HCT116 (cell line): ENCODE measurements around the gene DGKE. TPM values are rescaled to one million over a fixed set of nuclear protein-coding genes. Genes with fewer than 3 reads are reported as not detected.
A peak's percentile ranks its signal among the peaks of the same experiment; 100 is the strongest.

ENCODE experiments used
- ATAC-seq: fragments of 200-7000 bp; cut with Tn5 transposase; 2 replicates; pipeline ENCODE4 v1.9.1; 2020; ENCODE audit warnings: mild to moderate bottlenecking, moderate library complexity
- BruUV-seq: library from RNA; stranded (reverse); fragments of 400-500 nt; replicated peaks from 2 replicates; lab custom pipeline; 2021; lab: Mats Ljungman, UMichigan
- CTCF ChIA-PET: fragments of 300-600 bp; sonication (Branson Sonifier 250); formaldehyde crosslinking; loops from one replicate; lab custom pipeline; 2021; ENCODE audit warnings: antibody characterized with exemption; lab: Charles Lee
- POLR2A ChIA-PET: fragments of 300-600, 350-600 bp; sonication (Branson Sonifier 250); formaldehyde crosslinking; loops from one replicate; lab custom pipeline; 2021; ENCODE audit warnings: antibody characterized with exemption; lab: Charles Lee
- RAD21 ChIA-PET, 2 experiments: fragments of 300-600 bp; sonication (Branson Sonifier 250); formaldehyde crosslinking; loops; one replicate each; lab custom pipeline; 2023; ENCODE audit warnings: low total read pairs in 2 of 2; ENCODE audit not compliant: uncharacterized antibody in 2 of 2, unreplicated experiment in 2 of 2, low non-redundant PET in 1 of 2; lab: Charles Lee
- DNase-seq: peaks from one replicate; pipeline ENCODE4 v3.0.0-alpha.2; 2010; ENCODE audit warnings: low read depth, low spot score
- H2AFZ ChIP-seq: fragments of 200-600 bp; shearing (Covaris generic), sonication (generic); 2 replicates; pipeline ENCODE4 v1.6.1; 2017; ENCODE audit warnings: low read depth, mixed run types, mixed read lengths, antibody characterized with exemption, low read length; ENCODE audit not compliant: poor library complexity, severe bottlenecking
- H3K27ac ChIP-seq: 2 replicates; pipeline ENCODE4 v1.5.1; 2012; ENCODE audit warnings: low read depth, low read length
- H3K27me3 ChIP-seq: fragments of 200-600 bp; sonication (generic); 2 replicates; pipeline ENCODE4 v1.6.1; 2016; ENCODE audit warnings: mixed run types, low read length, mixed read lengths; ENCODE audit not compliant: insufficient read depth
- H3K36me3 ChIP-seq, 2 experiments: fragments of 200-500 bp in 1 of 2; fragments of 200-600 bp in 1 of 2; sonication (Bioruptor generic) in 1 of 2; sonication (generic) in 1 of 2; 2 replicates each; pipeline versions ENCODE4 v1.5.1 to v1.6.1; 2014 to 2016; ENCODE audit warnings: low read length in 2 of 2, inconsistent platforms in 1 of 2, mixed read lengths in 1 of 2, mixed run types in 1 of 2; ENCODE audit not compliant: insufficient read depth in 2 of 2, control insufficient read depth in 1 of 2
- H3K4me1 ChIP-seq, 2 experiments: fragments of 200-600 bp in 1 of 2; sonication (generic) in 1 of 2; 2 replicates each; pipeline versions ENCODE4 v1.5.1 to v1.6.1; 2012 to 2017; ENCODE audit warnings: low read length in 2 of 2, inconsistent platforms in 1 of 2, mild to moderate bottlenecking in 1 of 2, mixed read lengths in 1 of 2, mixed run types in 1 of 2, moderate library complexity in 1 of 2; ENCODE audit not compliant: insufficient read depth in 2 of 2, control insufficient read depth in 1 of 2
- H3K4me2 ChIP-seq: fragments of 200-600 bp; sonication (generic); 2 replicates; pipeline ENCODE4 v1.6.1; 2017; ENCODE audit warnings: mixed run types, low read length, mixed read lengths
- H3K4me3 ChIP-seq, 2 experiments: fragments of 200-600 bp in 1 of 2; sonication (generic) in 1 of 2; replicated peaks in 1 of 2; 2 replicates each; pipeline ENCODE4 v1.5.1; 2011 to 2016; ENCODE audit warnings: low read length in 2 of 2, control low read depth in 1 of 2, low read depth in 1 of 2, mild to moderate bottlenecking in 1 of 2, mixed read lengths in 1 of 2, mixed run types in 1 of 2
- H3K79me2 ChIP-seq: fragments of 200-600 bp; sonication (generic); 2 replicates; pipeline ENCODE4 v1.6.1; 2017; ENCODE audit warnings: mild to moderate bottlenecking, mixed run types, low read length, moderate library complexity, mixed read lengths; ENCODE audit not compliant: insufficient read depth
- H3K9ac ChIP-seq: fragments of 200-600 bp; sonication (generic); 2 replicates; pipeline ENCODE4 v1.6.1; 2016; ENCODE audit warnings: low read length, mixed read lengths
- H3K9me2 ChIP-seq: fragments of 200-600 bp; sonication (generic), shearing (Covaris generic); 2 replicates; pipeline ENCODE4 v1.6.1; 2017; ENCODE audit warnings: mixed run types, mild to moderate bottlenecking, moderate library complexity; ENCODE audit not compliant: insufficient read depth
- H3K9me3 ChIP-seq, 2 experiments: fragments of 200-500 bp in 1 of 2; fragments of 200-600 bp in 1 of 2; sonication (Bioruptor generic) in 1 of 2; sonication (generic) in 1 of 2; 2 replicates each; pipeline ENCODE4 v1.6.1; 2014 to 2017; ENCODE audit warnings: low read length in 2 of 2, mixed read lengths in 2 of 2, inconsistent platforms in 1 of 2, low read depth in 1 of 2, mild to moderate bottlenecking in 1 of 2, mixed run types in 1 of 2, moderate library complexity in 1 of 2; ENCODE audit not compliant: control insufficient read depth in 1 of 2, insufficient read depth in 1 of 2
- H4K20me1 ChIP-seq: fragments of 200-600 bp; sonication (generic), shearing (Covaris generic); 2 replicates; pipeline ENCODE4 v1.6.1; 2017; ENCODE audit warnings: mixed run types, mild to moderate bottlenecking, moderate library complexity; ENCODE audit not compliant: insufficient read depth
- ATF3 ChIP-seq: IDR thresholded peaks from 2 replicates; pipeline ENCODE4 v1.6.1; 2012
- CBX3 ChIP-seq: IDR thresholded peaks from 2 replicates; pipeline ENCODE4 v1.6.1; 2012; ENCODE audit warnings: low read depth
- CEBPB ChIP-seq: IDR thresholded peaks from 2 replicates; pipeline ENCODE4 v1.6.1; 2012; ENCODE audit warnings: low read depth
- CTCF ChIP-seq, 3 experiments: fragments of 200-600 bp in 1 of 3; sonication (generic) in 1 of 3; IDR thresholded peaks in 2 of 3; conservative IDR thresholded peaks in 1 of 3; 2 replicates each; pipeline ENCODE4 v1.5.1; 2012 to 2017; ENCODE audit warnings: low read depth in 2 of 3, low read length in 2 of 3, antibody characterized with exemption in 1 of 3, borderline replicate concordance in 1 of 3, control low read depth in 1 of 3, mild to moderate bottlenecking in 1 of 3, mixed read lengths in 1 of 3, mixed run types in 1 of 3, moderate library complexity in 1 of 3; ENCODE audit not compliant: insufficient read depth in 1 of 3
- EGR1 ChIP-seq: IDR thresholded peaks from 2 replicates; pipeline ENCODE4 v1.6.1; 2012; ENCODE audit warnings: low read depth
- ELF1 ChIP-seq: IDR thresholded peaks from 2 replicates; pipeline ENCODE4 v1.6.1; 2012; ENCODE audit warnings: low read depth, borderline replicate concordance
- EZH2 ChIP-seq: fragments of 200-600 bp; sonication (generic); IDR thresholded peaks from 2 replicates; pipeline ENCODE4 v1.6.1; 2017; ENCODE audit warnings: antibody characterized with exemption, mixed run types
- EZH2phosphoT487 ChIP-seq: fragments of 200-600 bp; IDR thresholded peaks from 2 replicates; pipeline ENCODE4 v1.6.1; 2018; ENCODE audit warnings: antibody characterized with exemption, borderline replicate concordance
- FOSL1 ChIP-seq: IDR thresholded peaks from 2 replicates; pipeline ENCODE4 v1.6.1; 2012; ENCODE audit warnings: low read depth
- POLR2A ChIP-seq: IDR thresholded peaks from 2 replicates; pipeline ENCODE4 v1.7.0; 2011; ENCODE audit warnings: borderline replicate concordance; ENCODE audit not compliant: insufficient read depth, insufficient read length; ENCODE audit errors: extremely low read depth
- POLR2AphosphoS5 ChIP-seq: IDR thresholded peaks from 2 replicates; pipeline ENCODE4 v1.6.1; 2011; ENCODE audit warnings: mild to moderate bottlenecking, low read depth, low read length, moderate library complexity
- SRF ChIP-seq: IDR thresholded peaks from 2 replicates; pipeline ENCODE4 v1.6.1; 2012; ENCODE audit warnings: low read depth
- YY1 ChIP-seq: IDR thresholded peaks from 2 replicates; pipeline ENCODE4 v1.6.1; 2011; ENCODE audit warnings: low read length, low read depth, moderate library complexity, mild to moderate bottlenecking; ENCODE audit not compliant: insufficient replicate concordance; ENCODE audit errors: extremely low read depth
- ZFX ChIP-seq: fragments of 450-650 bp; IDR thresholded peaks from 2 replicates; pipeline ENCODE4 v1.6.1; 2017
- ZNF274 ChIP-seq: fragments of 200-500 bp; sonication (Bioruptor generic); IDR thresholded peaks from 2 replicates; pipeline ENCODE4 v1.6.1; 2014; ENCODE audit warnings: mild to moderate bottlenecking, low read depth, low read length, inconsistent platforms
- intact Hi-C: fragments of 100-400 bp; cut with micrococcal nuclease; formaldehyde crosslinking; loops from 2 replicates; pipeline ENCODE4 v1.10.0; 2022
- total RNA-seq: library from RNA; stranded (reverse); gene quantifications from one replicate; pipeline ENCODE4 v1.2.1, GENCODE V29; 2021; ENCODE audit not compliant: unreplicated experiment
- TF ChIP-seq, protein P1 (sequence below): IDR thresholded peaks from 2 replicates; pipeline ENCODE4 v1.6.1; 2012

Gene DGKE
- total RNA-seq, 1 experiment from 2014 or later, result 5.2 TPM

- RAD21 ChIA-PET, result no interaction called here
- DNase-seq (no peak), ATAC-seq (peak; percentile 59; the same call in 1 of the 2 replicates)
- intact Hi-C loops, result no loop called here
- peaks cover 6% of the 10 kb centered on the region; the same call in 1 of the 2 replicates for H3K27me3 ChIP-seq
- H4K20me1 ChIP-seq, result no peaks in the 10 kb centered on the region
- H3K27ac ChIP-seq, result no peak overlapping the region
- H3K9me3 ChIP-seq, result no peaks in the 10 kb centered on the region
- H2AFZ ChIP-seq, result no peak overlapping the region
- no peak overlapping the region for H3K4me2 ChIP-seq
- H3K9me2 ChIP-seq, result no peaks in the 10 kb centered on the region
- TF ChIP-seq ELF1 (no peak), YY1 (no peak), EGR1 (no peak), EZH2 (no peak), EZH2phosphoT487 (no peak), ZFX (no peak), CBX3 (no peak), POLR2AphosphoS5 (no peak), SRF (no peak), CEBPB (no peak)
- no TSS peak for BruUV-seq
- no peak overlapping the region for H3K4me3 ChIP-seq
- H3K4me1 ChIP-seq, result peaks cover 5% of the 10 kb centered on the region in 2 experiments; a peak in 1 of 4 replicates
- H3K36me3 ChIP-seq, result no peaks in the 10 kb centered on the region
- CTCF ChIA-PET, result interaction anchor here (3.8 kb wide), 1 partner anchor 21 kb away, joined by 11 read pairs; no protein-coding TSS in a partner anchor
- H3K9ac ChIP-seq, result no peak overlapping the region
- POLR2A ChIA-PET, result no interaction called here
- H3K79me2 ChIP-seq, result no peaks in the 10 kb centered on the region
Observed at GRCh38 chr17:56798916-56799315, 35.0 kb upstream of the DGKE start.

DNA sequence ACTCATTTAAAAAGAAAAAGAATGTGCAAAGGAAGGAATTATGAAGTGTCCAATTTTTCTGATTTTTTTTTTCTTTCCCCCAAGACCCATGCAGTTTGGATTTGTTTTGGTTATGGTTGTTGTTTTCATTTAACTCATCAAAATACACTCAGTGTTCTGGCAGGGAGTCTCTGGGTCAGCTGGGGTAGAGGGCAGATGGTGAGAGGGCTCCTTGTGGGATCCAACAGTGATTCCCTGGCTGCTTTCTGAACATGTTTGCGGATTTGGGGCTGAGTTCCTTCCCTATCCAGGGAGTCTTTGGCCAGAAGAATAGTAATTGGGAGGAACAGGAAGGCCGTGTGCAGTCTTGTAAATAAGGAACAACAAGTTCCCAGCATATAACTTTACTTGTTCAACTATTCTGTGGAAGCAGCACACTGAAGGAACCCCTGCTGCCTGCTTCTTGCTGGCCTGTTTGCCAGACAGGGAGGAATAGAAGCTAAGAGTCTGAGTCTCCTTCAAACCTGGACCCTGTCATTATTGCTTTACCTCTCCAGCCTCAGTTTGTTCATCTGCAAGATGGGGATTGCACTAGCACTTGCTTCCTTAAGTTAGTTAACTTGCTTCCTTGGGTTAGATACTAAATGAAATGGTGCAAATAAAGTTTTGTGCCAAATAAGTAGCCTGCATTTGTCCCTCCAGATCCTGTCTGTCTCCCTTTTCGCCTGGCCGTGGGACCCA, 32.3 kb upstream of the DGKE start:
- H3K36me3 ChIP-seq, result no peaks in the 10 kb centered on the region
- no peaks in the 10 kb centered on the region for H3K9me3 ChIP-seq
- BruUV-seq, result no TSS peak
- ChIA-PET POLR2A (no interaction called here), CTCF (interaction anchor here (3.8 kb wide), 1 partner anchor 18 kb away, joined by 11 read pairs; no protein-coding TSS in a partner anchor), RAD21 (no interaction called here)
- H3K4me3 ChIP-seq, result no peak overlapping the region
- H3K27ac ChIP-seq, result no peak overlapping the region
- no peaks in the 10 kb centered on the region for H3K9me2 ChIP-seq
- peaks cover 5% of the 10 kb centered on the region in 2 experiments; a peak in 1 of 4 replicates for H3K4me1 ChIP-seq
- no peaks in the 10 kb centered on the region for H3K79me2 ChIP-seq
- no peak overlapping the region for H2AFZ ChIP-seq
- intact Hi-C loops, result no loop called here
- no peak for ATAC-seq
- H3K9ac ChIP-seq, result no peak overlapping the region
- DNase-seq, result no peak
- H4K20me1 ChIP-seq, result no peaks in the 10 kb centered on the region
- no peak overlapping the region for H3K4me2 ChIP-seq
- no peaks in the 10 kb centered on the region for H3K27me3 ChIP-seq
- TF ChIP-seq CTCF (IDR thresholded peaks at IDR 0.05 in 2 of 3, conservative IDR thresholded peaks at IDR 0.05 in 1 of 3; ENCODE audit: borderline replicate concordance in 1 of 3, insufficient read depth in 1 of 3, low read depth in 2 of 3, low read length in 2 of 3) (no peak), YY1 (no peak), POLR2A (no peak), ATF3 (no peak), CBX3 (no peak), ZFX (no peak), EZH2 (no peak), FOSL1 (no peak), CEBPB (no peak), ZNF274 (no peak)
- TF ChIP-seq, protein P1, sequence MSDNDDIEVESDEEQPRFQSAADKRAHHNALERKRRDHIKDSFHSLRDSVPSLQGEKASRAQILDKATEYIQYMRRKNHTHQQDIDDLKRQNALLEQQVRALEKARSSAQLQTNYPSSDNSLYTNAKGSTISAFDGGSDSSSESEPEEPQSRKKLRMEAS, result no peak
